HL-60 (cell line): ENCODE measurements around the gene SEPTIN10.

Source experiments
- DNase-seq, 2 experiments: peaks; one replicate each; pipeline ENCODE4 v3.0.0-alpha.2; 2010 to 2020; ENCODE audit warnings: low read depth in 1 of 2, low spot score in 1 of 2
- H3K27ac ChIP-seq: fragments of 250-450 bp; sonication (Bioruptor Pico); replicated peaks from 2 replicates; pipeline ENCODE4 v1.5.1; 2020; ENCODE audit warnings: mild to moderate bottlenecking, moderate library complexity
- H3K27me3 ChIP-seq: fragments of 250-450 bp; sonication (Bioruptor Pico); 2 replicates; pipeline ENCODE4 v1.5.1; 2021; ENCODE audit warnings: mild to moderate bottlenecking, moderate library complexity; ENCODE audit not compliant: insufficient read depth, poor library complexity, severe bottlenecking
- H3K4me3 ChIP-seq: replicated peaks from 2 replicates; pipeline ENCODE4 v1.5.1; 2011; ENCODE audit warnings: mild to moderate bottlenecking, control low read depth, low read length; ENCODE audit not compliant: insufficient read depth
- CTCF ChIP-seq: IDR thresholded peaks from one replicate; pipeline ENCODE4 v1.5.1; 2011; ENCODE audit warnings: low read length, control low read depth, inconsistent platforms; ENCODE audit not compliant: insufficient read depth
- GABPA ChIP-seq: IDR thresholded peaks from 2 replicates; pipeline ENCODE4 v1.6.1; 2012; ENCODE audit warnings: low read depth
- POLR2AphosphoS5 ChIP-seq: IDR thresholded peaks from 2 replicates; pipeline ENCODE4 v1.6.1; 2012; ENCODE audit warnings: low read depth
- REST ChIP-seq: IDR thresholded peaks from 2 replicates; pipeline ENCODE4 v1.6.1; 2012; ENCODE audit warnings: low read depth; ENCODE audit not compliant: insufficient replicate concordance
- SPI1 ChIP-seq: IDR thresholded peaks from 2 replicates; pipeline ENCODE4 v1.6.1; 2012; ENCODE audit warnings: low read depth, mild to moderate bottlenecking, borderline replicate concordance

SEPTIN10 gene

GRCh38 chr2:109632158-109632789 is 18.5 kb upstream of the SEPTIN10 start:
- DNase-seq = no peak
- H3K27ac ChIP-seq = no peak overlapping the region
- TF ChIP-seq CTCF (no peak), REST (no peak), POLR2AphosphoS5 (no peak), GABPA (no peak), SPI1 (no peak)
- H3K27me3 ChIP-seq = no peaks in the 10 kb centered on the region
- no peak overlapping the region for H3K4me3 ChIP-seq

- no peak overlapping the region for H3K27ac ChIP-seq
- DNase-seq = no peak
- no peaks in the 10 kb centered on the region for H3K27me3 ChIP-seq
- H3K4me3 ChIP-seq = no peak overlapping the region
- no peak for TF ChIP-seq POLR2AphosphoS5
- TF ChIP-seq REST = no peak
- TF ChIP-seq SPI1 = no peak
- TF ChIP-seq CTCF = no peak
- no peak for TF ChIP-seq GABPA
Measured at GRCh38 chr2:109631741-109632140, 18.0 kb upstream of the SEPTIN10 start.

DNA sequence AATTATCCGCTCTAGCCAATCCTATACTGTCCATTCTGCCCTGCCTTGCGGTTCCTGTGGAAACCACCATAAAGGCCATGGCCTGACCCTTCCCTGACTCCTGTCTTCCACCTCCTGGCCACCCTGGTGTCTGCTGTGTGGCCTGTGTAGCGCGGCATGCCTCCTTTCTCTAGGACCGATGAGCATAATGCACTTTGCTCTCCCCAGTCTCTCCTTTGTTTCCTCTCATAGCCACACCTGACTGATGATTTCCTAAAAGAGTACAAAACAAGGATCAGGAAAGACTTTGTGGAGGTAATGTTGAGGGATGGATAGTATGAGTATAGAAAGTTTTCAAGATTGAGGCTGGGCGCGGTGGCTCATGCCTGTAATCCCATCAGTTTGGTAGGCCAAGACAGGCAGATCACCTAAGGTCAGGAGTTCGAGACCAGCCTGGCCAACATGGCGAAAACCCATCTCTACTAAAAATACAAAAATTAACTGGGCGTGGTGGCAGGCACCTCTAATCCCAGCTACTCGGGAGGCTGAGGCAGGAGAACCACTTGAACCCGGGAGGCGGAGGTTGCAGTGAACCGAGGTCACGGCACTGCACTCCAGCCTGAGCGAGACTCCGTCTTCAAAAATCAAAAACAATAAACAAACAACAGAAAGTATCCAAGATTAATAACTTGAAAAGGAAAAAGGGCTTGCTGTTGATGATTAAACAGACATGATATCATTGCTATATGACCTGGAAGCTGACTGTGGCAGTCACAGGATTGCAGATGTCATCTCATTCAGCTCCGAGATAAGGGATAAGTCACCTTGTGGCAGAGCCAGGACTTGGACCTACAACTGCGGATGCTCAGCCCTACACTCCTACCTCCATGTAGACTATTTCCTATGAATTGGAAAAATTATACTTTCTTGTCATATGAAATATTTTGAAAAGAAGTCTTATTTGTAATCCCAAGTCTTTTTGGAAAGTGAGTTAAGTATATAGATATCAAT is 17.0 kb upstream of the SEPTIN10 start:
- H3K27me3 ChIP-seq = no peaks in the 10 kb centered on the region
- no peak overlapping the region for H3K4me3 ChIP-seq
- no peak overlapping the region for H3K27ac ChIP-seq
- no peak for DNase-seq
- TF ChIP-seq POLR2AphosphoS5 = no peak
- no peak for TF ChIP-seq CTCF
- TF ChIP-seq SPI1 = no peak
- TF ChIP-seq GABPA = no peak
- TF ChIP-seq REST = no peak
